SK-N-MC (cell line): ENCODE results near the gene HLA-A.

ENCODE experiments used
- EZH2 ChIP-seq: fragments of 200-600 bp; sonication (generic); IDR thresholded peaks from one replicate; pipeline ENCODE4 v1.6.1; 2017; ENCODE audit warnings: antibody characterized with exemption
- FOXP2 ChIP-seq: optimal IDR thresholded peaks from 2 replicates; pipeline ENCODE3; 2011; ENCODE audit warnings: mild to moderate bottlenecking, moderate library complexity; ENCODE audit not compliant: insufficient read depth; ENCODE audit errors: extremely low read length, control extremely low read depth
- POLR2AphosphoS5 ChIP-seq: IDR thresholded peaks from 2 replicates; pipeline ENCODE4 v1.6.1; 2012; ENCODE audit warnings: mild to moderate bottlenecking, low read depth, low read length, borderline replicate concordance

GRCh38 chr6:29976253-29976587 lies 33.9 kb downstream of the HLA-A start:
- TF ChIP-seq POLR2AphosphoS5 (no peak), EZH2 (no peak), FOXP2 (no peak)
